Right lobe of liver (tissue), 4 donors: ENCODE measurements around the gene LRRC46.

Source experiments
- CTCF ChIP-seq, 4 donors: fragments of 200-600 bp in 3 of 4; fragments of 450-650 bp in 1 of 4; IDR thresholded peaks; one replicate each; pipeline versions ENCODE4 v1.5.1 to v1.8.0; 2016 to 2022; ENCODE audit warnings: antibody characterized with exemption in 4 of 4, mild to moderate bottlenecking in 2 of 4
- POLR2A ChIP-seq: fragments of 450-650 bp; IDR thresholded peaks from one replicate; pipeline ENCODE4 v1.6.1; 2017; ENCODE audit warnings: antibody characterized with exemption, mild to moderate bottlenecking
- donor health status: DM: no; HTN: no; CAD: no.
- donor health status: DM: no; HTN: no; CAD: no.
- donor health status: DM: no; HTN: yes; CAD: no.

- no peak for TF ChIP-seq POLR2A
- TF ChIP-seq CTCF (IDR thresholded peaks at IDR 0.05) = no peak
Observed at GRCh38 chr17:47829870-47830269, 1.6 kb upstream of the LRRC46 start.
